ENCODE data around the gene PLEKHA7. TPM values are rescaled to one million over a fixed set of nuclear protein-coding genes. Genes with fewer than 3 reads are reported as not detected.

The PLEKHA7 gene
- total and polyA plus RNA-seq, 2 of the 13 experiments (the other 11 are each of a cell fraction or from before 2014, with no cell fraction given), result 17.5 to 18.7 TPM

- no peak for TF ChIP-seq HBP1 (CRISPR knock-in tag; IDR thresholded peaks at IDR 0.05; ENCODE audit: low read depth)
- TF ChIP-seq SMC3 (IDR thresholded peaks at IDR 0.05; ENCODE audit: low read length), result no peak
- TF ChIP-seq ZNF281 (CRISPR knock-in tag; IDR thresholded peaks at IDR 0.05; ENCODE audit: borderline replicate concordance), result 0 out of 2 replicates have a peak, but pooled peaks have one; percentile 10
- no peak for TF ChIP-seq RORA (CRISPR knock-in tag; IDR thresholded peaks at IDR 0.05)
- no peak for TF ChIP-seq ZNF468 (CRISPR knock-in tag; IDR thresholded peaks at IDR 0.05)
- TF ChIP-seq, protein P1, sequence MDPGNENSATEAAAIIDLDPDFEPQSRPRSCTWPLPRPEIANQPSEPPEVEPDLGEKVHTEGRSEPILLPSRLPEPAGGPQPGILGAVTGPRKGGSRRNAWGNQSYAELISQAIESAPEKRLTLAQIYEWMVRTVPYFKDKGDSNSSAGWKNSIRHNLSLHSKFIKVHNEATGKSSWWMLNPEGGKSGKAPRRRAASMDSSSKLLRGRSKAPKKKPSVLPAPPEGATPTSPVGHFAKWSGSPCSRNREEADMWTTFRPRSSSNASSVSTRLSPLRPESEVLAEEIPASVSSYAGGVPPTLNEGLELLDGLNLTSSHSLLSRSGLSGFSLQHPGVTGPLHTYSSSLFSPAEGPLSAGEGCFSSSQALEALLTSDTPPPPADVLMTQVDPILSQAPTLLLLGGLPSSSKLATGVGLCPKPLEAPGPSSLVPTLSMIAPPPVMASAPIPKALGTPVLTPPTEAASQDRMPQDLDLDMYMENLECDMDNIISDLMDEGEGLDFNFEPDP (CRISPR knock-in tag; conservative IDR thresholded peaks at IDR 0.05), result no peak
- TF ChIP-seq DMTF1 (CRISPR knock-in tag; IDR thresholded peaks at IDR 0.05), result no peak
- TF ChIP-seq MYNN (CRISPR knock-in tag; IDR thresholded peaks at IDR 0.05; ENCODE audit: low read depth), result no peak
- peak; percentile 65; the same call in 1 of the 2 replicates for TF ChIP-seq ETV5 (CRISPR knock-in tag; IDR thresholded peaks at IDR 0.05; ENCODE audit: borderline replicate concordance)
- no peak for TF ChIP-seq ZNF557 (CRISPR knock-in tag; IDR thresholded peaks at IDR 0.05)
- TF ChIP-seq SAP130 (CRISPR knock-in tag; IDR thresholded peaks at IDR 0.05; ENCODE audit: low read depth), result peak; percentile 95
- peak; percentile 56 for TF ChIP-seq ZFX (CRISPR knock-in tag; IDR thresholded peaks at IDR 0.05; ENCODE audit: low read depth)
- peak; percentile 86 for TF ChIP-seq MEIS2 (CRISPR knock-in tag; IDR thresholded peaks at IDR 0.05)
- peak; percentile 51; the same call in 1 of the 2 replicates for TF ChIP-seq ELF4 (CRISPR knock-in tag; IDR thresholded peaks at IDR 0.05; ENCODE audit: borderline replicate concordance)
- TF ChIP-seq YEATS2 (CRISPR knock-in tag; IDR thresholded peaks at IDR 0.05; ENCODE audit: borderline replicate concordance), result peak; percentile 4; the same call in 1 of the 2 replicates
- TF ChIP-seq GZF1 (CRISPR knock-in tag; IDR thresholded peaks at IDR 0.05), result no peak
- TF ChIP-seq RFX5 (IDR thresholded peaks at IDR 0.05; ENCODE audit: low read depth, low read length), result no peak
- TF ChIP-seq ZZZ3 (CRISPR knock-in tag; IDR thresholded peaks at IDR 0.05; ENCODE audit: borderline replicate concordance), result 0 out of 2 replicates have a peak, but pooled peaks have one; percentile 21
Observed at GRCh38 chr11:17012712-17013547, 1.3 kb downstream of the PLEKHA7 start (continued).
